ENCODE data around the gene USP3. TPM values are rescaled to one million over a fixed set of nuclear protein-coding genes. Genes with fewer than 3 reads are reported as not detected.

The USP3 gene
- total and polyA plus RNA-seq, 2 donors (not counting 1 experiment from before 2014, with no cell fraction given): 21.3 to 55.5 TPM

DNA sequence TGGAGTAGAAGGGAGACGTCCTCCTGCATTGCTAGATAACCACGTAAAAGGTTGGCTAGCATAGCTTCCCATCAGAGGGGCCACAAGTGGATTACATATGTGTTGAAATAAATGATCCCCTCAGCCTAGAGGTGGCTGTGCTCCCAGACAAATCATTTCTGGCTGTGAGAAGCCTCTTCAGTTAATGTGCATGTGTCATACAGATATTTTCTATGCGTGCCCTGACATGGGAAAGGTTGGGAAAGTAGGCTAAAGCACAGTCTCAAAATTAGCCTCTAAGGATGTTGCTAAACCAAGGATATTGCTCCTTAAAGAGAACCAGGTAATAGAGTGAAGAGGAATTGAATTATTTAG is 17.8 kb downstream of the USP3 start:
- peaks cover 89% of the 10 kb centered on the region for H3K79me2 ChIP-seq (ENCODE audit: control insufficient read depth, insufficient read depth, low read length)
- peak in 1 of 2 donors; percentile 27 for DNase-seq (ENCODE audit: low read depth in 2 of 2)
- no peaks in the 10 kb centered on the region for H3K36me3 ChIP-seq (ENCODE audit: control insufficient read depth, insufficient read depth, low read length)
- no peak for TF ChIP-seq EZH2 (IDR thresholded peaks at IDR 0.05; ENCODE audit: low read length, missing control alignments)
- TF ChIP-seq, protein P1, sequence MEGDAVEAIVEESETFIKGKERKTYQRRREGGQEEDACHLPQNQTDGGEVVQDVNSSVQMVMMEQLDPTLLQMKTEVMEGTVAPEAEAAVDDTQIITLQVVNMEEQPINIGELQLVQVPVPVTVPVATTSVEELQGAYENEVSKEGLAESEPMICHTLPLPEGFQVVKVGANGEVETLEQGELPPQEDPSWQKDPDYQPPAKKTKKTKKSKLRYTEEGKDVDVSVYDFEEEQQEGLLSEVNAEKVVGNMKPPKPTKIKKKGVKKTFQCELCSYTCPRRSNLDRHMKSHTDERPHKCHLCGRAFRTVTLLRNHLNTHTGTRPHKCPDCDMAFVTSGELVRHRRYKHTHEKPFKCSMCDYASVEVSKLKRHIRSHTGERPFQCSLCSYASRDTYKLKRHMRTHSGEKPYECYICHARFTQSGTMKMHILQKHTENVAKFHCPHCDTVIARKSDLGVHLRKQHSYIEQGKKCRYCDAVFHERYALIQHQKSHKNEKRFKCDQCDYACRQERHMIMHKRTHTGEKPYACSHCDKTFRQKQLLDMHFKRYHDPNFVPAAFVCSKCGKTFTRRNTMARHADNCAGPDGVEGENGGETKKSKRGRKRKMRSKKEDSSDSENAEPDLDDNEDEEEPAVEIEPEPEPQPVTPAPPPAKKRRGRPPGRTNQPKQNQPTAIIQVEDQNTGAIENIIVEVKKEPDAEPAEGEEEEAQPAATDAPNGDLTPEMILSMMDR (conservative IDR thresholded peaks at IDR 0.05 in 1 of 2, IDR thresholded peaks at IDR 0.05 in 1 of 2; ENCODE audit: low read depth in 1 of 2, low read length in 2 of 2): no peak
- H3K27ac ChIP-seq (ENCODE audit: insufficient read depth, low read length): peak overlapping the region; percentile 53
- no peaks in the 10 kb centered on the region for H3K27me3 ChIP-seq (ENCODE audit: control insufficient read depth, insufficient read depth, low read length)
- peaks cover 20% of the 10 kb centered on the region for H3K4me1 ChIP-seq (ENCODE audit: control insufficient read depth, extremely low read depth, insufficient read depth, low read length)
- H3K4me3 ChIP-seq (replicated peaks in 1 of 4; ENCODE audit: control extremely low read depth in 1 of 4, insufficient read depth in 1 of 4, low read depth in 3 of 4, low read length in 4 of 4): no peak overlapping the region
- no peak overlapping the region for H3K4me2 ChIP-seq (ENCODE audit: extremely low read depth, insufficient read depth, low read length)
- H2AFZ ChIP-seq (ENCODE audit: low read length): no peak overlapping the region
- no peak overlapping the region for H3K9ac ChIP-seq (ENCODE audit: insufficient read depth, low read length)
- no peaks in the 10 kb centered on the region for H3K9me3 ChIP-seq (ENCODE audit: control insufficient read depth, insufficient read depth, low read depth, low read length)
- no peaks in the 10 kb centered on the region for H4K20me1 ChIP-seq (ENCODE audit: control insufficient read depth, extremely low read depth, insufficient read depth, low read length)

DNA sequence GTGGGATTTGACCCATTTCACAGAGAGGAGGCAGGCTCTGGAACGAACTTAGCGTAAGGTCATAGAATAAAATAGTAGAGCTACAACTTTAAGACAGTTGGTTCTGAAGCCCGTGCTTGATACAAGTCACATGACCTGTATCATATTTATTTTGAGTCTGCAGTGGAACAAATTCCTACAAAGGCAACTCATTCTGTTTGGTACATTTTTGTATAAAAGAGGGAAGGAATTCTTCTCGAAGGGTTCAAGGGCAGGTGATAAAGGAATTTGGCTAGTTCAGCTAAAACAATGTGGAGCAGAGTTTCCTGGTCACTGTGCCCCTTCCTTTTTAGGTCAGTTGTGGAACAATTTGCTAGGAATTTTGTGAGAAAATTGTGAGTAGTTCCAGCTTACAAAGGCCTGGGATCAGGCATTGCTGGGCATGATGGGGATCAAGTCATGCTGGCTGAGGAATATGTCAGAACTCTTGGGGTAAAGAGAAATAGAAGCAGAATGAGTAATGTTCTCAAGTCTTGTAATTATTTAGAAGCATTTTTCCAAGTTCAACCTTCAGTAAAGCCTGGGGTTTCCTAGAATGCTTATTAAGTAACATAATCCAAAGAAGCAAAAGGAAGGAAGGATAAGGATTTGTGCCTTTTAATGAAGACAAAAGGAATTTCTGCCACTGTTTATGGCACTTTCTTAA is 19.1 kb downstream of the USP3 start:
- Histone ChIP-seq H3K27me3 (ENCODE audit: control insufficient read depth, insufficient read depth, low read length) (no peaks in the 10 kb centered on the region), H4K20me1 (ENCODE audit: control insufficient read depth, extremely low read depth, insufficient read depth, low read length) (no peaks in the 10 kb centered on the region), H2AFZ (ENCODE audit: low read length) (no peak overlapping the region), H3K36me3 (ENCODE audit: control insufficient read depth, insufficient read depth, low read length) (no peaks in the 10 kb centered on the region), H3K79me2 (ENCODE audit: control insufficient read depth, insufficient read depth, low read length) (peaks cover 88% of the 10 kb centered on the region), H3K4me3 (replicated peaks in 1 of 4; ENCODE audit: control extremely low read depth in 1 of 4, insufficient read depth in 1 of 4, low read depth in 3 of 4, low read length in 4 of 4) (no peak overlapping the region), H3K9me3 (ENCODE audit: control insufficient read depth, insufficient read depth, low read depth, low read length) (no peaks in the 10 kb centered on the region), H3K4me2 (ENCODE audit: extremely low read depth, insufficient read depth, low read length) (peak overlapping the region; percentile 23), H3K9ac (ENCODE audit: insufficient read depth, low read length) (no peak overlapping the region), H3K27ac (ENCODE audit: insufficient read depth, low read length) (no peak overlapping the region), H3K4me1 (ENCODE audit: control insufficient read depth, extremely low read depth, insufficient read depth, low read length) (peaks cover 20% of the 10 kb centered on the region)
- TF ChIP-seq, protein P1 (conservative IDR thresholded peaks at IDR 0.05 in 1 of 2, IDR thresholded peaks at IDR 0.05 in 1 of 2; ENCODE audit: low read depth in 1 of 2, low read length in 2 of 2): no peak
- no peak for TF ChIP-seq EZH2 (IDR thresholded peaks at IDR 0.05; ENCODE audit: low read length, missing control alignments)
- DNase-seq (ENCODE audit: low read depth in 2 of 2): peak in 1 of 2 donors; percentile 63

- H3K27ac ChIP-seq (ENCODE audit: insufficient read depth, low read length): no peak overlapping the region
Observed at GRCh38 chr15:63524316-63525015, 20.1 kb downstream of the USP3 start.

More at GRCh38 chr15:63524316-63525015, 20.1 kb downstream of the USP3 start:
- peaks cover 14% of the 10 kb centered on the region for H3K4me1 ChIP-seq (ENCODE audit: control insufficient read depth, extremely low read depth, insufficient read depth, low read length)
- peaks cover 86% of the 10 kb centered on the region for H3K79me2 ChIP-seq (ENCODE audit: control insufficient read depth, insufficient read depth, low read length)
- no peaks in the 10 kb centered on the region for H3K9me3 ChIP-seq (ENCODE audit: control insufficient read depth, insufficient read depth, low read depth, low read length)
- TF ChIP-seq, protein P1 (conservative IDR thresholded peaks at IDR 0.05 in 1 of 2, IDR thresholded peaks at IDR 0.05 in 1 of 2; ENCODE audit: low read depth in 1 of 2, low read length in 2 of 2): no peak
- no peak for TF ChIP-seq EZH2 (IDR thresholded peaks at IDR 0.05; ENCODE audit: low read length, missing control alignments)
- H2AFZ ChIP-seq (ENCODE audit: low read length): no peak overlapping the region
- H3K27me3 ChIP-seq (ENCODE audit: control insufficient read depth, insufficient read depth, low read length): no peaks in the 10 kb centered on the region
- DNase-seq (ENCODE audit: low read depth in 2 of 2): no peak
- no peak overlapping the region for H3K4me3 ChIP-seq (replicated peaks in 1 of 4; ENCODE audit: control extremely low read depth in 1 of 4, insufficient read depth in 1 of 4, low read depth in 3 of 4, low read length in 4 of 4)
- H3K4me2 ChIP-seq (ENCODE audit: extremely low read depth, insufficient read depth, low read length): no peak overlapping the region
- H3K9ac ChIP-seq (ENCODE audit: insufficient read depth, low read length): no peak overlapping the region
- H4K20me1 ChIP-seq (ENCODE audit: control insufficient read depth, extremely low read depth, insufficient read depth, low read length): no peaks in the 10 kb centered on the region
- no peaks in the 10 kb centered on the region for H3K36me3 ChIP-seq (ENCODE audit: control insufficient read depth, insufficient read depth, low read length)
